Measurements from ENCODE around the gene SRPX.

- no peak for TF ChIP-seq CTCF (IDR thresholded peaks at IDR 0.05; ENCODE audit: insufficient read depth, low read length, poor library complexity, severe bottlenecking)
- no peak for TF ChIP-seq EZH2phosphoT487 (conservative IDR thresholded peaks at IDR 0.05; ENCODE audit: low read length)
Measured at GRCh38 chrX:38099688-38100087, 121.0 kb downstream of the SRPX start.
